Mesodermal cell (in vitro differentiated cells): Measurements from ENCODE around the gene ZNF750.

ENCODE experiments used
- H3K27ac ChIP-seq: 2 replicates; pipeline ENCODE4 v1.7.0; 2013; ENCODE audit warnings: mild to moderate bottlenecking, low read depth, low read length, moderate library complexity; ENCODE audit not compliant: severe bottlenecking
- H3K36me3 ChIP-seq: 2 replicates; pipeline ENCODE4 v1.7.1; 2013; ENCODE audit warnings: mild to moderate bottlenecking, low read length, moderate library complexity; ENCODE audit not compliant: control insufficient read depth, insufficient read depth
- H3K4me1 ChIP-seq: one replicate; pipeline ENCODE4 v1.7.1; 2013; ENCODE audit warnings: mild to moderate bottlenecking, low read length; ENCODE audit not compliant: insufficient read depth, control insufficient read depth, poor library complexity, severe bottlenecking
- H3K4me3 ChIP-seq: 2 replicates; pipeline ENCODE4 v1.7.0; 2013; ENCODE audit warnings: low read length, control low read depth, mild to moderate bottlenecking; ENCODE audit not compliant: insufficient read depth, poor library complexity, severe bottlenecking; ENCODE audit errors: extremely low read depth
- H3K9me3 ChIP-seq: 2 replicates; pipeline ENCODE4 v1.7.1; 2013; ENCODE audit warnings: mild to moderate bottlenecking, low read length, moderate library complexity; ENCODE audit not compliant: control insufficient read depth
- WGBS, 2 experiments: methylation state at CpG; one replicate each; pipeline ENCODE4 v1.1.5; 2013; ENCODE audit warnings: missing lambda C conversion rate in 2 of 2; ENCODE audit not compliant: insufficient coverage in 2 of 2; 5-methylcytosine and 5-hydroxymethylcytosine counted together

The ZNF750 gene

DNA sequence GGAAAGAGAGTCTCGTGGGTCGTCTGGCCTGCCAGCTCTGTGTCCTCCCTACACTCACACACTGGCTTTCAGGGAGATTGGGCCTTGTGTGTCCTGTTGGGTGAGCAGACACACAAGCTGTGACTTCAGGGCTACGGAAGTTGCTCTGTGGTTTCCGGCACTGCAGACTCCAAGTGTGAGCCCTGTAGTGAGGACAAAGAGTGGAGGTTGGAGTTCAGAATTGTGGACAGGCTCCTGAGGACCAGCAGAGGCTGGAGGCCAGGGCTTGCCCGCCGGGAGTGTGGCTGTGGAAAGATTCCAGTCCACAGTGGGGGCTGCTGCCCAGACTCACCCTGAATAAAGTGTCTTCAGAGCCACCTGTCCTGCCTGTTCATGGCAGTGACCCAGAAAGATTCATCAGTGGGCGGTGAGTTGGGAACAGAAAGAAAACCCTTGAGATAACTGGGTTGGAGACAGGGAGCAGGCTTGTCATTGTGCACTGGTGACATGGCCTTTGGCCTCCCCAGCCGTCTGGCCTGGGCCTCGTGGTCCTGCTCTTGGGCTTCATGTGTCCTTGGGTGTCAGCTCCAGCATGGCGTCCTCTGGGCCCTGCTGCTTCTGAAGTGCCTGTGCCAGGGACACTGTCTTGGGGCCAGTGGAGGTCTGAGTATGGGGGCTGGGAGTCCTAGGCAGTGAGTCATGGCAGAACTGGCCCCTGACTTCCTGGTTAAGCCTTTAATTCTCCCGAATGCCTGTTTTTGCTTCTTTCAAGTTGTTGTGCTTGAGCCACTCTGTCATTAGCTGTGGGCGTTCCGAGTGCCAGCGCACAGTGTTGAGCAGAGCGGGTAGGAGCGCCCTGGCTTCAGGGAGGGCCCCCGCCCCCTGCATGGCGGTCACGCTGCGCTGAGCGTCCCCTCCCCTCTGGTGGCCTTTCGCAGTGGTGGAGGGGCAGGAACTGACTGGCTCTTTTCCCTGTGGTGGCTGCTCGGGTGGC lies 19.9 kb upstream of the ZNF750 start:
- WGBS, 2 experiments, result 67 to 76% methylated on average over 17 to 20 of the region's 23 CpGs
- Histone ChIP-seq H3K4me3 (no peak overlapping the region), H3K27ac (peak overlapping the region; percentile 95), H3K36me3 (peaks cover 16% of the 10 kb centered on the region), H3K4me1 (peaks cover 50% of the 10 kb centered on the region), H3K9me3 (no peaks in the 10 kb centered on the region)

DNA sequence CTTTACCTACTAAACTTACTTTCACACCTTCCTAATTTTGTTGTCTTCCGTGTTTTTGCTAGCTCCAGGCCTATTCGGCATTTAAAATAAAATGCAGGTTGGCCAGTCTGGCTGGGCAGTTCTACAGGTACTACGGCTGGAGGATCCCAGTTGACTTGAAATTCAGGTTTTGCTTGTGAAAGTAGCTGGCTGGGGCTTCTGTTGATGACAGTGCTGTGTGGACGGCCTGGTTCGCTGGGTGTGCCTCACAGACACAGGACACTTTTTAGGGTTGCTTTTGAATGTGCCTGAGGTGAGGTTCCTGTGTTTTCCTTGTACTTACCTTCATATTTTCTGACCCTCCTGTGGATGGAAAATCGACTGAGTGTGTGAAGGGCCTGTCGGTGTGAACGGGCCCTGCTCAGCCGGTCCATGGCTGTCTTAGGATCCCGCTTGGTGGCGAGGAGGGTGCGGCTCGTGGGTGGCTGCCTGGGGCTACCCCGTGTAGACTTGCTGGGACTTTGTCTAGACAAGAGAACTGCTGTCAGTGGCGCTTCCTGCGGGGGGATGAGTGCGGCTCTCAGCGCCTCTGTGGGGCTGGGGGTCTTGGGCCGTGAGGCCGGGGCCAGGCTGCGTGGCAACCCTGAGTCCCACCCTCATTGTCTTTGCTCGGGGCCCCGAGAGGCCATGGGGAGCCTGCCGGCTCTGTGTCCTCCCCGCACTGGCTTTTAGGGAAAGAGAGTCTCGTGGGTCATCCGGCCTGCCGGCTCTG lies 18.7 kb upstream of the ZNF750 start:
- Histone ChIP-seq H3K27ac (peak overlapping the region; percentile 95), H3K9me3 (no peaks in the 10 kb centered on the region), H3K4me3 (no peak overlapping the region), H3K4me1 (peaks cover 39% of the 10 kb centered on the region), H3K36me3 (peaks cover 21% of the 10 kb centered on the region)
- 90 to 92% methylated on average over 24 to 25 of the region's 28 CpGs for WGBS, 2 experiments

DNA sequence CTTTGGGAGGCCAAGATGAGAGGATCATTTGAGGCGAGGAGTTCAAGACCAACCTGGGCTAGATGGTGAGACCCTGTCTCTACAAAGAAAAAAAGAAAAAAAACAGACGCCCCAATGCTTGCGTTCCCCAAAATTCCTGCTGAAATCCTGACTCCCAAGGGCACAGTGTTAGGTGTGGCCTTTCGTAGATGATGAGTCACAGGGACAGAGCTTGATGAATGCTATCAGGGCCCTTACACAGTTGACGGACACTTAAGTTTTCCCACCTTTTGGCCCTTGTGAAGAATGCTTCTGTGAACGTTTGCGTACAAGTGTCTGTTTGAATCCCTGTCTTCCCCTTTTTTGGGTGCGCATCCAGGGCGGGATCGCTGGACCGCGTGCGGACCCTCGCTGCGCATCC lies 16.5 kb upstream of the ZNF750 start:
- peaks cover 27% of the 10 kb centered on the region for H3K36me3 ChIP-seq
- H3K27ac ChIP-seq, result no peak overlapping the region
- peaks cover 27% of the 10 kb centered on the region for H3K4me1 ChIP-seq
- no peak overlapping the region for H3K4me3 ChIP-seq
- H3K9me3 ChIP-seq, result no peaks in the 10 kb centered on the region
- WGBS, 2 experiments, result 80 to 96% methylated on average over 6 to 8 of the region's 15 CpGs

DNA sequence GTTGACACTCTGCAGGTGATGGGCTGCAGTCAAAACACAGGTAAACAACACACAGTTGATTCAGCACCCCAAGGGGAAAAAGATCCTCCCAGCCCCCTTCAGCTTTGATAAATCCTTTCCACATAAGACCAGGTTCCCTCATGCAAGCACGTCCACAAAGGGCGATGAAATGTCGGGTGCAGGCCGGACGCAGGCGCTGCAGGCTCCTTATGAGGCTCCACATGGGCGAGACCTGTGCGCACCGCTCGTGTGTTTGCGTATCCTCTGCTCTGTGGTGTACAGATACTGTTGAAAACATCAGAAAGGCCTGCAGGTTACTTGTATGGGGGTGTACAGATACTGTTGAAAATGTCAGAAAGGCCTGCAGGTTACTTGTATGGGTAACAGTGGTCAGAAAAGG lies 14.4 kb upstream of the ZNF750 start:
- H3K36me3 ChIP-seq, result peaks cover 31% of the 10 kb centered on the region
- 95 to 98% methylated on average over 7 to 11 of the region's 11 CpGs for WGBS, 2 experiments
- no peaks in the 10 kb centered on the region for H3K9me3 ChIP-seq
- H3K27ac ChIP-seq, result no peak overlapping the region
- H3K4me1 ChIP-seq, result peaks cover 11% of the 10 kb centered on the region
- H3K4me3 ChIP-seq, result no peak overlapping the region

DNA sequence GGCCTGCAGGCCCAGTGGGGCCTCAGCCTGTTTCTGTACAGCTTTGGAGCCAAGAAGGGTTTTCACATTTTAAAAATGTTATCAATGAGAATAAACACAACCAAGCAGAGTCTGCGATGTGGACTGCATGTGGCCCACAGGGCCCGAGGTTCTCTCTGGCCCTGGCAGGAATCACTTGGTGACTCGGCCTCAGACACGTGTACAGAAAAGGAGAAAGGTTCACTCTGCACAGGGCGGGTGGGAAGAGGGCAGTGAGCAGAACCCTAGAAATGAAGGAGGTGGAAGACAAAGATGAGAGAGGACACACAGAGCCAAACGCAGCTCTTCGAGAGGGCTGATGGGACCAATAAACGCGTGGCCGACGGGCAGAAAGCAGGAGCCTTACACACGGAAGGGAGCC lies 11.6 kb upstream of the ZNF750 start:
- Histone ChIP-seq H3K9me3 (no peaks in the 10 kb centered on the region), H3K4me1 (peaks cover 4% of the 10 kb centered on the region), H3K27ac (no peak overlapping the region), H3K4me3 (no peak overlapping the region), H3K36me3 (peaks cover 38% of the 10 kb centered on the region)
- WGBS, 2 experiments, result 94 to 99% methylated on average over 11 of the region's 12 CpGs

DNA sequence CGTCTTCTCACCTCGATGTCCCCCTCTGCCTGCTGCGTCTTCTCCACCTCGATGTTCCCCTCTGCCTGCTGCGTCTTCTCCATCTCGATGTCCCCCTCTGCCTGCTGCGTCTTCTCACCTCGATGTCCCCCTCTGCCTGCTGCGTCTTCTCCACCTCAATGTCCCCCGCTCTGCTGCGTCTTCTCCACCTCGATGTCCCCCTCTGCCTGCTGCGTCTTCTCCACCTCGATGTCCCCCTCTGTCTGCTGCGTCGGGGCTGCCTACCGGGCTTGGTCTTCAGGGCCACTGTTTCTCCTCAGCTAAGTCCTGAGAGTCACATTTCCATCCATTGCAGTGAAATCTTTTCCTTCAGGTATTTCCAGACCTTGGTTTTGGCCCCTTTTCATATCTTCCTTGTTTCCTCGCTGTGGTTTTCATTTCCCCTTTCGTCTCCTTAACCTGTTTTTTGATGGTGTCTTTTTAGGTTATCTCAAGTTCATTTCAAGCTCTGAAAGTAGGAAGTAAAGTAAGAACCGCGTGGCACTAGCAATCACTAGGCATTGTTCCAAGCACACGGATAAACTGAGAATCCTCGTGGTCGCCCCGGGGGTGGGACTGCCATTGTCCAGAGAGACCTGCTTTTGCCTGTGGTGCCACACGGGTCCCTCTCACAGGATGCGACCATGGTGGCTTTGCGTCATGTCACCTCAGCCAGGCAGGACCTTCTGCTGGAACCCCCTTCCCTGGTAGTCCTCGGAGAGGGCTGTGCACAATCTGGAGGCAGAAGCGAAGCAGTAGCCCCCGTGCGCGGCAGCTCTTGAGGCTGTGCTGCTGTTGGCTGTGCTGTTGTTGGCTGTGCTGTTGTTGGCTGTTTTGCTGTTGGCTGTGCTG lies 9.5 kb upstream of the ZNF750 start:
- H3K9me3 ChIP-seq, result no peaks in the 10 kb centered on the region
- H3K4me1 ChIP-seq, result peaks cover 13% of the 10 kb centered on the region
- 92 to 94% methylated on average over 31 to 32 of the region's 33 CpGs for WGBS, 2 experiments
- H3K4me3 ChIP-seq, result no peak overlapping the region
- no peak overlapping the region for H3K27ac ChIP-seq
- H3K36me3 ChIP-seq, result peaks cover 21% of the 10 kb centered on the region

DNA sequence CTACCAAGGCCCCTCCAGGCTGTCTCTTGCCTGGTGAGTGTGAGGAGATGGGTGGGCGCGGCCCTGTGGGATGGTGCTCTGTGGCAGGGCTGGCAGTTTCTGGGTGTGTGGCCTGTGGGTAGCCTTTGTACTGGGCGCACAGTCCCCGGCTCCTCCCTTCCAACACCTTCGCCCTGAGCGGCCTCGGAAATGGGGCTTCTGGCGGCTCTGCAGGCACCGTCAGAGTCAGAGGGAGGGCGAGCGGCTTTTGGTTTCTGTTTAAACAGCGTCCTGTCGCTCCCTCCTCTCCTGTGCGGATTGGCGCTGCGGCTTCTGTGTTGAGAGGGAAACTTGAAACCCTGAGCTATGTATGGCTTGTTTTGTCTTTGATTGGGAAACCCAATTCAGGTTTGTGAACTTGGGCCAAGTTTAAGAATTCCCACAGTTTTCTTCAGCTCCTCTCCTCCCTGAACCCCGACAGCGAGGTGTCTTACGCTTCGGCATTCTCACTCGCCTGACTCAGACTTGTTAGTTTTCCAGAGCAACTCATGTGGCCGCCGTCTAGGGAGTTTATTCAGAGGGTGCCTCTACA lies 8.3 kb upstream of the ZNF750 start:
- Histone ChIP-seq H3K9me3 (no peaks in the 10 kb centered on the region), H3K27ac (no peak overlapping the region), H3K4me3 (no peak overlapping the region), H3K4me1 (peaks cover 19% of the 10 kb centered on the region), H3K36me3 (peaks cover 16% of the 10 kb centered on the region)
- WGBS, 2 experiments, result 95% methylated on average over 13 to 16 of the region's 23 CpGs

DNA sequence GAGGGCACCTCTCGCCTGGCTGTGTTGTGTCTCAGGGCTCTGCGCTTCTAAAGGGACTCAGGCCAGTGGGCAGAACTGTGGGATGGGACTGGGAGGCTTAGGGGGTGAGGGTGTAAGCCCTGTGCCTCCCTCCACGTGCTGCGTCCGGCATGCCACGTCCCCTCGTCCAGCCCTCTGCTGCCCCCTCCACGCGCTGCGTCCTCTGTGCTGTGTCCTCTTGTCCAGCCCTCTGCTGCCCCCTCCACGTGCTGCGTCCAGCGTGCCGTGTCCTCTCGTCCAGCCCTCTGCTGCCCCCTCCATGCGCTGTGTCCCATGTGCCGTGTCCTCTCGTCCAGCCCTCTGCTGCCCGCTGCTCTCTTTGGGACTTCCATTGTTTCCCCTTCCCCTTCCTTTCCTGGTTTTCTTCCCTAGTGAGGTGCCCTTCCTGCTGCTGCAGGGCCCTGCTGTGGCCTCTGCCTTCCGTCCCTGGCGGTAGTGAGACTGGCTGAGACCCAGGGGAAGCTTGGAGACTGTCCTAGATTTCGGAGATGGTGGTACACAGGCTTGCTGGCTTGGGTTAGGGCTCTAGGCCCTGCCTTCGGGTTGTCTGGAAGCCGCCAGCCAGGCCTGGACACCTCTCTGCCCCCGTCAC lies 6.4 kb upstream of the ZNF750 start:
- Histone ChIP-seq H3K4me3 (no peak overlapping the region), H3K4me1 (peaks cover 15% of the 10 kb centered on the region), H3K36me3 (peaks cover 14% of the 10 kb centered on the region), H3K27ac (no peak overlapping the region), H3K9me3 (no peaks in the 10 kb centered on the region)
- 90 to 92% methylated on average over 23 to 24 of the region's 25 CpGs for WGBS, 2 experiments

DNA sequence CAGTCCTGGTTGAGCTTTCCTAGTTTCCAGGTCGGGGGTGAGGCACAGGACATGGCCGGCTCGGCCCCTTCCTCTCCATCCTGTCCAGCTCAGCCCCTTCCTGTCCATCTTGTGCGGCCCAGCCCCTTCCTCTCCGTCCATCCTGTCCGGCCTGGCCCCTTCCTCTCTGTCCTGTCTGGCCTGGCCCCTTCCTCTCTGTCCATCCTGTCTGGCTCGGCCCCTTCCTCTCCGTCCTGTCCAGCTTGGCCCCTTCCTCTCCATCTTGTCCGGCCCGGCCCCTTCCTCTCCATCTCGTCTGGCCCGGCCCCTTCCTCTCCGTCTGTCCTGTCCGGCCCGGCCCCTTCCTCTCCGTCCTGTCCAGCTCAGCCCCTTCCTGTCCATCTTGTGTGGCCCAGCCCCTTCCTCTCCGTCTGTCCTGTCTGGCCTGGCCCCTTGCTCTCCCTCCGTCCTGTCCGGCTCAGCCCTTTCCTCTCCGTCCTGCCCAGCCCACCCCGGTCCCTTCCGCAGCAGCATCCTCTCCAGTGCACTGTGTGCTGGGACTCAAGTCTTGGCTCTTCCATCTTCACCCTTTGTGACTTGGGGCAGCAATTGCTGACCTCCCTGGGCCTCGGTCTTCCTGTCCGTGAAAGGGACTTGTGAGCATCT lies 5.5 kb upstream of the ZNF750 start:
- Histone ChIP-seq H3K4me3 (no peak overlapping the region), H3K36me3 (peaks cover 14% of the 10 kb centered on the region), H3K27ac (no peak overlapping the region), H3K9me3 (no peaks in the 10 kb centered on the region), H3K4me1 (peaks cover 20% of the 10 kb centered on the region)
- 90 to 93% methylated on average over 20 to 23 of the region's 24 CpGs for WGBS, 2 experiments
